Thoracic aorta (tissue), 2 donors: ENCODE measurements around the gene CCDC187. TPM values are rescaled to one million over a fixed set of nuclear protein-coding genes. Genes with fewer than 3 reads are reported as not detected.

ENCODE experiments used
- ATAC-seq: fragments of 150-250 bp; one replicate; pipeline ENCODE4 v1.8.0; 2017; ENCODE audit warnings: low read depth; ENCODE audit not compliant: insufficient number of reproducible peaks, low FRiP score
- DNase-seq: peaks from one replicate; pipeline ENCODE4 v3.0.0-alpha.2; 2020; ENCODE audit warnings: low spot score
- H3K27ac ChIP-seq, 2 donors: fragments of 200-600 bp; sonication (generic); 1 replicate in 1 of 2; 2 replicates in 1 of 2; pipeline ENCODE4 v1.5.1; 2016; ENCODE audit warnings: mild to moderate bottlenecking in 2 of 2, moderate library complexity in 2 of 2
- H3K27me3 ChIP-seq: fragments of 200-600 bp; sonication (generic); replicated peaks from 2 replicates; pipeline ENCODE4 v1.6.0; 2016; ENCODE audit warnings: mild to moderate bottlenecking; ENCODE audit not compliant: insufficient read depth
- H3K36me3 ChIP-seq: fragments of 200-600 bp; sonication (generic); one replicate; pipeline ENCODE4 v1.5.1; 2016
- H3K4me1 ChIP-seq, 2 donors: fragments of 200-600 bp; sonication (generic); 1 replicate in 1 of 2; 2 replicates in 1 of 2; pipeline versions ENCODE4 v1.5.1 to v1.6.0; 2016; ENCODE audit warnings: low read depth in 2 of 2, mild to moderate bottlenecking in 1 of 2; ENCODE audit not compliant: control insufficient read depth in 1 of 2
- H3K4me3 ChIP-seq: fragments of 200-600 bp; sonication (generic); 2 replicates; pipeline ENCODE4 v1.5.1; 2016; ENCODE audit warnings: mild to moderate bottlenecking
- H3K9me3 ChIP-seq: fragments of 200-600 bp; sonication (generic); 2 replicates; pipeline ENCODE4 v1.5.1; 2016
- CTCF ChIP-seq: fragments of 200-600 bp; sonication (generic); IDR thresholded peaks from one replicate; pipeline ENCODE4 v1.5.1; 2019; ENCODE audit warnings: antibody characterized with exemption
- total RNA-seq, 2 donors: library from RNA; depleted of rRNA; stranded (reverse); fragments of >200 nt; gene quantifications; one replicate each; pipeline versions ENCODE4 v1.1.0 to v1.2.3, GENCODE V29; 2016

The CCDC187 gene
- total RNA-seq, 2 donors from 2014 or later: not detected

GRCh38 chr9:136284311-136284710 is 19.6 kb downstream of the CCDC187 start:
- Histone ChIP-seq H3K27ac (no peak overlapping the region), H3K36me3 (no peaks in the 10 kb centered on the region), H3K4me1 (peaks cover 0 to 10% of the 10 kb centered on the region in 2 donors), H3K4me3 (no peak overlapping the region), H3K27me3 (no peaks in the 10 kb centered on the region), H3K9me3 (no peaks in the 10 kb centered on the region)
- no peak for TF ChIP-seq CTCF
- ATAC-seq (no peak), DNase-seq (no peak)

GRCh38 chr9:136283291-136284235 is 20.3 kb downstream of the CCDC187 start:
- H3K27me3 ChIP-seq: no peaks in the 10 kb centered on the region
- TF ChIP-seq CTCF: peak; percentile 79
- peak overlapping the region; percentile 26 to 69 for H3K27ac ChIP-seq
- ATAC-seq (peak; percentile 90), DNase-seq (peak; percentile 43)
- no peaks in the 10 kb centered on the region for H3K36me3 ChIP-seq
- H3K9me3 ChIP-seq: no peaks in the 10 kb centered on the region
- peak overlapping the region; percentile 67 for H3K4me3 ChIP-seq
- H3K4me1 ChIP-seq: peaks cover 0 to 10% of the 10 kb centered on the region in 2 donors

- DNase-seq (no peak), ATAC-seq (no peak)
- no peak overlapping the region for H3K4me3 ChIP-seq
- H3K9me3 ChIP-seq: no peaks in the 10 kb centered on the region
- H3K36me3 ChIP-seq: no peaks in the 10 kb centered on the region
- TF ChIP-seq CTCF: no peak
- H3K27me3 ChIP-seq: no peaks in the 10 kb centered on the region
- H3K4me1 ChIP-seq: peaks cover 0 to 10% of the 10 kb centered on the region in 2 donors
- no peak overlapping the region for H3K27ac ChIP-seq
Measured at GRCh38 chr9:136282272-136282861, 21.5 kb downstream of the CCDC187 start.

GRCh38 chr9:136281421-136282271 is 22.2 kb downstream of the CCDC187 start:
- TF ChIP-seq CTCF: no peak
- H3K4me3 ChIP-seq: no peak overlapping the region
- ATAC-seq: no peak
- no peak for DNase-seq
- H3K27ac ChIP-seq: no peak overlapping the region
- no peaks in the 10 kb centered on the region for H3K36me3 ChIP-seq
- peaks cover 0 to 10% of the 10 kb centered on the region in 2 donors for H3K4me1 ChIP-seq
- no peaks in the 10 kb centered on the region for H3K27me3 ChIP-seq
- H3K9me3 ChIP-seq: no peaks in the 10 kb centered on the region
